ENCODE measurements around the gene RBM17.
"Not testable (repeated sequence)": the region's sequence is repeated elsewhere in the genome, so short reads cannot be mapped to it uniquely, and the experiment has no call there.

RBM17 gene

GRCh38 chr10:6058682-6059475, 30.0 kb upstream of the RBM17 start:
- TF ChIP-seq, protein P1, sequence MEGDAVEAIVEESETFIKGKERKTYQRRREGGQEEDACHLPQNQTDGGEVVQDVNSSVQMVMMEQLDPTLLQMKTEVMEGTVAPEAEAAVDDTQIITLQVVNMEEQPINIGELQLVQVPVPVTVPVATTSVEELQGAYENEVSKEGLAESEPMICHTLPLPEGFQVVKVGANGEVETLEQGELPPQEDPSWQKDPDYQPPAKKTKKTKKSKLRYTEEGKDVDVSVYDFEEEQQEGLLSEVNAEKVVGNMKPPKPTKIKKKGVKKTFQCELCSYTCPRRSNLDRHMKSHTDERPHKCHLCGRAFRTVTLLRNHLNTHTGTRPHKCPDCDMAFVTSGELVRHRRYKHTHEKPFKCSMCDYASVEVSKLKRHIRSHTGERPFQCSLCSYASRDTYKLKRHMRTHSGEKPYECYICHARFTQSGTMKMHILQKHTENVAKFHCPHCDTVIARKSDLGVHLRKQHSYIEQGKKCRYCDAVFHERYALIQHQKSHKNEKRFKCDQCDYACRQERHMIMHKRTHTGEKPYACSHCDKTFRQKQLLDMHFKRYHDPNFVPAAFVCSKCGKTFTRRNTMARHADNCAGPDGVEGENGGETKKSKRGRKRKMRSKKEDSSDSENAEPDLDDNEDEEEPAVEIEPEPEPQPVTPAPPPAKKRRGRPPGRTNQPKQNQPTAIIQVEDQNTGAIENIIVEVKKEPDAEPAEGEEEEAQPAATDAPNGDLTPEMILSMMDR (IDR thresholded peaks at IDR 0.05; ENCODE audit: low read depth, low read length): no peak
- no peak for DNase-seq (ENCODE audit: extremely low read depth, low read depth)

GRCh38 chr10:6059506-6059905, 29.3 kb upstream of the RBM17 start:
- no peak for DNase-seq (ENCODE audit: extremely low read depth, low read depth)
- TF ChIP-seq, protein P1 (IDR thresholded peaks at IDR 0.05; ENCODE audit: low read depth, low read length): no peak

GRCh38 chr10:6061056-6061455, 27.8 kb upstream of the RBM17 start:
- TF ChIP-seq, protein P1 (IDR thresholded peaks at IDR 0.05; ENCODE audit: low read depth, low read length): no peak
- no peak for DNase-seq (ENCODE audit: extremely low read depth, low read depth)

- TF ChIP-seq, protein P1 (IDR thresholded peaks at IDR 0.05; ENCODE audit: low read depth, low read length): no peak
- DNase-seq (ENCODE audit: extremely low read depth, low read depth): no peak
Measured at GRCh38 chr10:6062101-6062771, 26.6 kb upstream of the RBM17 start, which contains the start of gene IL2RA. IL2RA (minus strand) TSS chr10:6062367; CDS start chr10:6062151, 216 bp downstream.

DNA sequence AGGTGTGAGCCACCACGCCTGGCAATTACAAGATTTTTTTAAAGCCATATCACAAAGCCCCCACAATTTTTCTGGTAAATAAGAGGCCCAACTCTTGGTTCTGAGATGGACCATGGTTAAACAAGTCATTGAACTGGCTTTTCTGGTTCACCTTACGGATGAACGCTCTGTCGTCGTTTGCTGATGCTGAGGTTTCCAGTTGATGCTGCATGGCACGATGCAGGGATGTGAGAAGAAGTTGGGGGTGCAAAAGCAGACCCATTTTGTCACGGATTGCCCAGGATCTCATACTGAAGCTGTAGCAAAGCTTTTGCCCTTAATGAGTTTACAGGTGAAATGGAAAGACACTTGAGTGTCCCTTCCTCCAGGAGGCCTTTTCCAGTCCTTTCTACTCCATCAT, 24.7 kb upstream of the RBM17 start:
- TF ChIP-seq, protein P1 (IDR thresholded peaks at IDR 0.05; ENCODE audit: low read depth, low read length): no peak
- no peak for DNase-seq (ENCODE audit: extremely low read depth, low read depth)

DNA sequence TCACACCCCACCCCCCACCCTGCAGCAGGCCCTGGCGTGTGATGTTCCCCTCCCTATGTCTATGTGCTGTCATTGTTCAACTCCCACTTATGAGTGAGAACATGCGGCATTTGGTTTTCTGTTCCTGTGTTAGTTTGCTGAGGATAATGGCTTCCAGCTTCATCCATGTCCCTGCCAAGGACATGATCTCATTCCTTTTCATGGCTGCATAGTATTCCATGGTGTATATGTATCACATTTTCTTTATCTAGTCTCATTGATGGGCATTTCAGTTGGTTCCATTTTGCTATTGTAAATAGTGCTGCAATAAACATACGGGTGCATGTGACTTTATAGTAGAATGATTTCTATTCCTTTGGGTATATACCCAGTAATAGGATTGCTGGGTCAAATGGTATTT, 24.1 kb upstream of the RBM17 start:
- not testable (repeated sequence) for DNase-seq (ENCODE audit: extremely low read depth, low read depth)

DNA sequence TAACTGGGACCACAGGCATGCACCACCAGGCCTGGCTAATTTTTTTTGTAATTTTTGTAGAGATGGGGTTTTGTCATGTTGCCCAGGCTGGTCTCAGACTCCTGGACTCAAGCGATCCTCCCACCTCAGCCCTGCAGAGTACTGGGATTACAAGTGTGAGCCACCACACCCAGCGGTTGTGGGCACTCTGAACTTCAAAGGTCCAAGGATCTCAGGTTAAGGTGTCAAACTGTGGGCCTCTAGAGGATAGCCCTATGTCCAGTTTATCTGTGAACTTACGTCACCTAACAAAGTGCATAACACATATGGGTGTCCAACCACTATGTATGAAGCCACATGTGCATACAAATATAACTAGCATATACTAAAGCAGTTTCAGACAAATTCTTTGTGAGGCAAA, 23.4 kb upstream of the RBM17 start:
- no peak for DNase-seq (ENCODE audit: extremely low read depth, low read depth)
- TF ChIP-seq, protein P1 (IDR thresholded peaks at IDR 0.05; ENCODE audit: low read depth, low read length): no peak
